Stimulated activated CD4-positive, alpha-beta T cell treated with anti-CD3 and anti-CD28 coated beads, TNF-alpha, amount 100 ng/mL, for 1 hour (primary cell): ENCODE data around the gene ANKRD1.

Source experiments
- DNase-seq, 3 donors: peaks; one replicate each; pipeline ENCODE4 v3.0.0-alpha.2; 2020; ENCODE audit warnings: low read depth in 3 of 3, low spot score in 1 of 3

Gene ANKRD1

DNA sequence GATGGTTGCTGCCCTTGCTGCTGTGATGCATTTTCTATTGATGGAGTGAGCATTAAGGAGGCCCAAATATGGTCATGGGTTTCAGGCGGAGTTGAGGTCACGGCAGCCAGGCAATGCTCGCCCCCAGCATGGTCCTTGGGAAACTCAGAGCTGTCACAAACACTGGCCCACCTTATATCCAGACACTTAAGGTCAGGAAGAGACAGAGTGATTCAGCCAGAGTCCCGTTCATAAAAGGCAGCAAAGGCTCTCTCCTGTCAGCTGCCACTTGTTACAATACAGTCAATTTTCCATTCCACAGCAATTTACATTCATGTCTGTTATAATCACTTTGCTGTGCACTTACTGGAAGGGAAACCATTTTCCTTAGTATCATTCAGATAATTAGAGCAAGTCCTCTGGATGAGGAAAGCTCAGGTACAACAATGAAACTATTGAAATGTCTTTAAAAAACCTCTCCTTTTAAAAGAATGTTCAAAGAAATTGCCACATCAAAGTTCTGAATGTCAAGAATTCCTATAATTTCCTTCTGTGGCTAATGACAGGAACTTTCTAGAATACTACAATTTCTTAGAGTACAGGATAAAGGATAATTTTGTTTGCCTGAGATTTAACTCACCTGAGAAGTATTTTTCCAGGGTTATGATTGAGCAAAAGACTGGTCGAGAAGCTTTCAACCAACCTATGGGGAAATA, 14.8 kb upstream of the ANKRD1 start:
- DNase-seq: no peak

DNA sequence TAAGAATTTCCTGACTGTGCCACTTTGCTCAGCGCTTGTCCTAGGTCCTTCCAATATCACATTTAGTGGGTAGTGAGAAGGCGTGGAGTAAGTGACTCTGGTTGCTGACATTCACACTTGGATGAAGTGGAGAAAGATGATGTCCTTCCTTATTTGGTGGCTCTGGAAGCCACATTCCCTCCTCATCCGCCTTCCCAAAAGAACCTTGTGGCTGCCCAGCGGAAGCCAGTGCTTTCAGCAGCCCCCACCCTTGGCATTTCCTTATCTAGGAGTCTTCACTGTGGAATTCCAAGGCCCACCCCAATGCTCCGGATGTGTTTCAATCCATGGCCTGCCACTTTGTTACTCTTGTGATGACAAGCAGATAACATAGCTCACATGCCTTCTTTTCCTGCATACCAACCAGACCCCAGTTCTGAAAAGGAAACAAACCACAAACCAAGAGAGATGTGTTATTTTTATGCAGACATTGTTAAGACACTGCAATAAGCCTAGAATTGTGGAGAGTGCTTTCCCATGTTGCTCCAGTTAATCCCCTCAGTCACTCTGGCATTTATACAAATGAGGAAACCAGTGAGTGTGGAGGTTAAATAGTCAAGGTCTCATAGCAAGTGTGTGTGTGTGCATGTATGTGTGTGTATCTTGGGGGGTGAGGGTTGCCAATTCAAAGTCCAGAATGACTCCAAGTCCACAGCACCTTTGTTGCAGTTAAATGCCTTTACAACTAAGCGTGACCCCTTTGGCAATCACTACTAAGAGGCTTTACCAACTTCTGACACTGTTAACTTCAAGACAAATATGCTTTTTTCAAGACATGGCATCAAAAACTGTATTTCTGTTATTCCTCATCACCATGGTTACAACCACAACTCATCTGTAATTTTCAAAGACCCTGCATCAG, 10.3 kb upstream of the ANKRD1 start:
- no peak for DNase-seq

DNA sequence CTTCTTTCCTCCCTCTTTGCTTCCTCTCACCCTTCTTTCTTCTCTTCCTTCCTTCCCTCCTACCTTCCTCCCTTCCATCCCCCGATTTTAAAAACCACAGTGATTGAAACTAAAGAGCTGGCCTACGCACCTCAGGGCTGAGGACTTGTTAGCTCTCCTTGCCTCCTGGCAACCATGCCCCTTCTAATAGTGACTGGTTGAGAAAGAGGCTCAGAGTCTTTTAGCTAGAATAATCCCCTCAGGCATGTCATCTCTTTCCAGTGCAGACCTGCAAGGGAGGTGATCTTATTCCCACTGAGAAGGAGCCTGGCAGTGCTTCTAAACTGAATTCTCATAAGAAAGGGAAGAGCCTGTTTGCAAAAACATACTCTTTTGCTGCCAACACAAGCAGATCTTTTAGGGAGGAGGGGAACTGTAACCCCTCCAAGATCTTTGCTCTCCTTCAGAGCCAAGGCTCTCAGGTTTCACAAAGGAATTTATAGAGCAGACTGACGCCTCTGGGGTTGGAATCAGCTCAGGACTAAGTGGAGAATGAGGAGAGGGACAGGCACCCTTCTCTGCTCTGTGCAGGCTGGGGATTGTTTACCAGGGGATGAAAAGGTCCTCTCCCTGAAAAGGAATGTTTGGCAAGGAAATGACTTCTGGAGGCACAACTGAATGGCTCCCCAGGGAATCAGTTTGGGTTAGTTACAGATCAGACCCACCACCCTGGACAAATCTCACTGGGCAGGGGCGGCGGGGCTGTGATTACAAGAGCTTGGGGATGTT, 9.4 kb upstream of the ANKRD1 start:
- DNase-seq: no peak

DNA sequence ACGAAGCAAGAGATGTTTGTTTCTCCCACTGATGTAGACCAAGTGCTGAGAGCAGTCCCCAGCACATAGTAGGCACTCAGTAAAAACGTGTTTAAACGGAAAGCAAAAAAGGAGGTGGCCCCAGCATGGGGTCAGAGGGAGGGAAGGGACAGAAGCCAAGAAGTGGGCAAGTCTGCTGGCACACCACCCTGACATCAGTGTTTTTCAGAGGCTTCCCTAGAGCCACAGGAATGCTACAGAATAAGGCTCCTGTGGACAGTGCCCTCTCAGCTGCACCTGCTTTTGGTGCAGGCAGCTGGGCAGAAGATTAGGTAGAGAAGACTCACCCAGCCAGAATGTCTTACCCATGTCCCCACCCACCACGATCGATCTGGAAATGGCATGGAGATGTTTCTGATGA, 8.3 kb upstream of the ANKRD1 start:
- no peak for DNase-seq

DNA sequence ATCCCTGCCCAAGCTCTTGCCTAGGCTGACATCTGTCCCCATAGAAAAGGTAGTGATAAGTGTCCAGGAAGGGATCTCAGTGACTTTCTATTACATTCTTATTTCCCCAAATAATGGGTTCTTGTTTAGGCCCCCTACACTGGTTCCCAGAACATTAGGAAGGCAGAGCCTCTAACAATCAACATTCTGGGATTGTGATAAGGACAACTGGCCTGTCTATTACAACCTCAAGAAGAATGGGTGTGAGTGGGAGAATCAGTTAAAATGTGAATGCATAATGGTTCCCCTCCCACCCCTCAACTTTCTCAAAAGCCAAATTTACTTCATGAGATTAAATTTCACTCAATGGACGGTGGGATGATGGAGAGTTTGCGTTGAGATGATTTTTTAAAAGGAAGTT, 6.4 kb upstream of the ANKRD1 start:
- DNase-seq: no peak

DNA sequence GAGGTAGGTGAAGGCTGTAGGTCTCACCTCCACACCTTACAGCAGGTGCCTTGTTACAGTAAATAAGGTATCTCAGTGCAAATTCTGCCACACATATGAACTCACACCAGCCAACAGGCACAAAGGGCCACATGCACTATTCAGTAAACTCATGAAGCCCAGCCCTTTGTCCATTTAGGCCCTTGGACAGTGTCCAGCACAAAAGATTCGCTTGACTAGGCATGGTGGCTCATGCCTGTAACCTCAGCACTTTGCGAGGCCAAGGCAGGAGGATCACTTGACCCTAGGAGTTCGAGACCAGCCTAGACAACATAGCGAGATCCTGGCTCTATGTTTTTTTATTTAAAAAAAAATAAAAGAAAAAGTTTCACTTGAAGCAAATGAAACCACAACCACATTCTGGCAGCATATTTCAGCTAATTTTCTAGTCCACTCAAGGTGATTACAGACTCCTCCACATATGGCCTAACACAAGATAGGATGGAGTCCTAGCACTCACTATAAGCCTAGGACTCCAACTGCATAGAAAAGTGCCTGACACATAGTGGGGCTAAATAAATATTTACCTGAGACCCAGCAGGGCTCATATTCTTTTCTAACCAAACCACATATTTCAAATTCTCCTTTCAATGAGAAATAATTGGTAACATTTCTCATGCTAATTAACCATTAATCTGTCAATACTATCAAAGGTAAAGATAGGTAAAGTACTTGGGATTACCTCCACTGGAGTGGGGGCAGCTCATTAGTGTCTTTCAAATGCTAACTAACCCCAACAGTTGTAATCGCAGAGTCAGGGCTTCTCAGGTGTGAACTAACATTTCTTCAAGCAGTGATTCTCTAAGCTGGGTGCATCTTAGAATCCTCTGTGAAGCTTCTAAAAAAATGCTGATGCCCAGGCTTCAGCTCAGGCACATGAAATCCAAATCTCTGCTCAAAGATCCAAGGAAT, 4.5 kb upstream of the ANKRD1 start:
- DNase-seq: no peak

DNA sequence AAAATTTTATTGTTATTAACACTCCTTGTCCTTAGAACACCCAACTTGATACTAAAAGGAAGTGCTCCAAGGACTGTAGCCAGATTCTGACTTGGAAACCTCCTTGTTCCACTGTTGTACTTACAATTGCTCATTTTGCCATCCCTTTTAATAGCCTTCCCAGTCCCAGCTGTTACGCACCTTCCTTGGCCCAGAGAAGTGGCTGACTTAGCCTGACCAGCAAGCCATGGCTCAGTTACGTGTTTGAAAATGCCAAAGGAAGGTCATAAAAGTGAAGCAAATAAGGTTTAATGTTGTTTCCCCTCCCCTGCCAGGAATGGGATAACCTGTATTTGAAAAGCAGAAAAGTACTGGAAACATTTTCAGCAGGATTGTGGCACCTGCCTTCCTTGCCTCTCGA, 3.7 kb upstream of the ANKRD1 start:
- no peak for DNase-seq

DNA sequence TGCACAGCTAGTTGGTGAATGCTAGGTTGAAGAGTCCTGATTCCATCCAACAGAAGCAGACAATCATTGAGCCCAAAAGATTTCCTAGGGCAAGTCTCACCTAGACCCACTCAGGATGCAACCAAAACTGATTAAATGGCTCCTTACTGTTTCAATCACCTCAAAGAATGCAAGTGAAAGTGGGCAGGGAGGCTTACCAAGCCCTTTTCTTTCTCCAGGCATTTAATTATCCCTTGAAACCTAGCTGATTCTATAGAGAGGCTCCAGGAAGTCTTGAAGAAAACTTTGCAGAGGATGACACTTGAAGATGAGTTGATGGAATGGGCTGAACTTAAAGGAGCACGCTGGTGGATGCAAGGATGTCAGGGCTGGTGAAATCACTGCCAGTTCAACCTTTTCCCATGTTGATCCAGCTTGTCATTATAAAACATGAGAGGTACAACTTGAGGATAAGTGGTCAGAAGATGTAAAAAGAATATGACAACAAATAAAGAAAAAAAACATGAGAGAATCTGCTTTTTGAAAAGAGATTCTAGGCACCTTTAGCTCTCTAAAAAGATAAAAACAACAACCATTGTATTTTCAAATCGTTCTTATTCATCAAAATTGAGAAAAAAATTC, 2.3 kb upstream of the ANKRD1 start:
- no peak for DNase-seq

DNA sequence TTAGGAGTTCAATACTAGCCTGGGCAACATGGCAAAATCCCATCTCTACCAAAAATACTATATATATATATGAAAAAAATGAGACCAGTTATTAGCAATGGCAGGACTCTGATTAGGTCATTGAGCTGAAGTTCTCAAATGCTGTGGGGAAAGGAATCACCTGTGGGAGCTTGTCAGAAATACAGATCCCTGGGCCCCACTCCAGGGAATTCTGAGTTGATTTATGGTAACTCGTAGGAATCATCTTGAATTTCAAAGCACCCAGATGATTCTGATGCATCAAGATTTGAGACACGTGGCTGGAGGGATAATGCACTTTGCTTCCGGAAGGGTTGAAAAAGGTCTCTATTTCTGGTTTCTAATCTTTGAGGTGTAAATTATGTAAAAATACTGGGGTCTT, 1.0 kb upstream of the ANKRD1 start:
- no peak for DNase-seq

DNA sequence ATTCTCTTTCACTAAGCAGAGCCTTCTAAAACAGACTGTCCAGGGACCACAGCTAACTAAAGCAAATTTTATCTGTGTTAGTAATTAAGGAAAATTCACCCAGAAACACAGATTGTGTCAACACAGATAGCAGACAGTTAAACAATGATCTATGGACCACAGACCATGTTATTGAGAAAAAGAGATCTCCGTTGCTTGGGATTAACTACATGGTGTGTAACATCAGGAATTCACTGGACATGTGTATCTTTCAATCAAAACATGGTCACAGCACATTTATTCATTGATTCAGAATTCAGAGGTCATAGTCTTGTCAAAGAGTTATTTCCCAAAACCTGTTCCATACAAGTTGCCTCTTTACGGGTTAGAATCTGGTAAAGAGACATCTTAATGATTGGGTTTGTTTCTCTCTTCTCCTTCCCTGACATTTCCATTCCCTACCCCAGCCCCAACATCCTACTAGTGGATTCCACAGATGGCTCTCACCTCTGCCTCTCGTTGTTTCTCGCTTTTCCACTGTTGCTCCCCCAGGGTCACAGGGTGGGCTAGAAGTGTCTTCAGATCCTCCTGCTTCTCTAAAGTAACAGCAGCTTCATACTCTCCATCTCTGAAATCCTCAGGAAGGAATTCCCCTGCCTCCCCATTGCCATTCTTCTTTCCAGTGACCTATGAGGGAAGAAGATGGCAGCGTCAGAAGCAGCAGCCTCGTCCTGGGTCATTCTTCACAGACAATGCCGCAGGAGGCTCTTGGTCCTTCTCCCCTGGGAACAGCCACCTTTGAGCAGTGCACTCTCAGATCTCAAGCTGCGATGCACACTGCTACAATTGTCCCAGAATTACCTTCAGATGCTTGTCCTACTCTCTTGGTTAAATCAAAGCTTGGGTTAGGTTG, 958 bp downstream of the ANKRD1 start:
- no peak for DNase-seq

DNA sequence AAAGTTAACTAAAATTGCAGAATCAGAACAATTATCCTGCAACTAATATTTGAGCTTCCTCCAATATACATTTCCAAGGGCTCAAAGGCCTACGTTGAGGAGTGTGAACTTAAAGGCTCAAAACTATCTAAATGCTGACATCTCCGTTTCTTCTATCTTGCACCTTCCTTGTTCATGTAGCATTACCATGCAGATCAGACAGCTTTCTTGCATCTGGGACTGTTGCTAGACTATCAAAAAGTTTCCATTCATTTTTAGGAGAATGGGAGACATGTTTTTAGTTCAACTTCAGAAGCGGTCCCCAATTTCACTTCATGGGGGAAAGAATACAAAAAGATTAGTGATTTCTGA, 2.9 kb downstream of the ANKRD1 start:
- no peak for DNase-seq

DNA sequence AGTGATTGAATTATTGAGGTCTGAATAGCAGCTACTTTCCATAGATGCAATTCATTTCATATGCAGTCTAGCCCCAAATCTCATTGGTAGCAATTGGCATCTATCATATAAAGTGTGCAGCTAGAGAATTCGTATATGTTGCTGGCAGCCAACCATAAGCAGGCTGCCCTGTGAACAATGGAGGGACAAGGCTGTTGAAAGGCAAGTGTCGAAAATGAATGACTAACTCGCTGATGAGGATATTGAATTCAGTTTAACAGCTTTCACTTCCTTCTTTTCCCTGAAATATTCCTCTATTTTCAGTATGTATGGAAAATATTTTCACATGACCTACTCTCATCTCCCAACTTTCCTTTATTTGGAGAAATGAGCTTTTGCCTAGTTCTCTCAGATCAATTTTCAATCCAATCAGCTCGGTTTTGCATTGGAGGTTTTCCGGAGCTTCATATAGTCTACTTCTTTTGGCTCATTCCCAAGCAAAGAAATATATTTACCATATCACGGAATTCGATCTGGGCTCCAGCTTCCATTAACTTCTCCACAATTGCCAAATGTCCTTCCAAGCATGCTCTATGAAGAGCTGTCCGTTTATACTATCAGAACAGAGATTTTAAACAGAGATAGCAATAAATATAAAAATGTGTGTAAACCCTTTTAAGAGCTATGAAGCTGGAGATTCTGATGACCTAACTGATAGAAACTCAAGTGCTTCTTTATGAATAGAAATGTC, 3.5 kb downstream of the ANKRD1 start:
- no peak for DNase-seq

DNA sequence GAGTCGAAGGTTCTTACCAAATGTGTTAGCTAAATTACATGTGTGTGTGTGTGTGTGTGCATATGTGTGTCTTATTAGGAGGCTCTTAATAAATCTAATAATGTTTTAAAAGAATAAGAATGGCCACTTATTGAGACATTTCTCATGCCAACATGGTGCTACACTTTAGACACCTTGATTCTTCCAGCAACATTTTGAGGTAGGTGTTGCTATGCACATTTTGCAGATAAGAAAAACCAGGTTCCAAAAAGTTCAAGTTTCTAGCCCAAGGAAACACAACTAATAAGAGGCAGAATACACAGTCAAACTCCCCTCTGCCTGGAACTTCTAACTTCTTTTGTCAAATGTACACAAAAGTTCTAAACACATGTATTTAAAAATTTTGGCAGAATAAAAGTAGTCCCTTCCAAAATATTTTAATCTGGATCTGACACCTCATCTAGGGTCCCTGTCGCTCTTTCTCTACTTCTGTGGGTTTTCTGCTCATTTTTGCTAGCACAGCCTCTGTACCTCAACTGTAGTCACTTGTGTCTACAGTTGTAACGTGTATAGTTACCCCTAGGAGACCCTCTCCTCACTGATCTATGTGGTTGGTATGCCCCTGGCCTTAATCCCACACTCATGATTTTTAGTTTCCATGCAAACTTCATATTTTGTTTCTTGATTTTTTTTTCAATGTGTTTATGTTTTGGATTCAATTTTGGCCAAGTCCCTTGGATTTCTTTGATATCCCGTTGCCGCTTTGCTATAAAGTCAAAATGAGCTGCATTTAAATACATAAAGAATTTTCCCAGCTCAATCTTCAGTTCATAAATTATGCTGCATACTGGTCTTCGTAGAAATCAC, 4.3 kb downstream of the ANKRD1 start:
- no peak for DNase-seq

DNA sequence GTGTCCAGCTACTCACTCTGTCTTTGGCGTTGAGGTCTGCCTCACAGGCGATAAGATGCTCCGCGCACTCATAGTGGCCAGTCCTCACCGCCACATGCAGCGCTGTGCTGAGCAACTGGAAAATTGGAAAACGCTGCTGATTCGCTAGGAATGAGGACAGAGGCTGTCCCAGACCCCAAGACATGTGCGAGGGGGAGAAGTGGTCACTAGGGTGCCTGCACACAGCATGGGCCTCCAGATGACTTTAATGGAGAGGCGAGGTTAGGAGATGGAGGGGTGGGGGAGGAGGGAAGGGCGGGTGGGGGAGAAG, 5.2 kb downstream of the ANKRD1 start:
- no peak for DNase-seq

DNA sequence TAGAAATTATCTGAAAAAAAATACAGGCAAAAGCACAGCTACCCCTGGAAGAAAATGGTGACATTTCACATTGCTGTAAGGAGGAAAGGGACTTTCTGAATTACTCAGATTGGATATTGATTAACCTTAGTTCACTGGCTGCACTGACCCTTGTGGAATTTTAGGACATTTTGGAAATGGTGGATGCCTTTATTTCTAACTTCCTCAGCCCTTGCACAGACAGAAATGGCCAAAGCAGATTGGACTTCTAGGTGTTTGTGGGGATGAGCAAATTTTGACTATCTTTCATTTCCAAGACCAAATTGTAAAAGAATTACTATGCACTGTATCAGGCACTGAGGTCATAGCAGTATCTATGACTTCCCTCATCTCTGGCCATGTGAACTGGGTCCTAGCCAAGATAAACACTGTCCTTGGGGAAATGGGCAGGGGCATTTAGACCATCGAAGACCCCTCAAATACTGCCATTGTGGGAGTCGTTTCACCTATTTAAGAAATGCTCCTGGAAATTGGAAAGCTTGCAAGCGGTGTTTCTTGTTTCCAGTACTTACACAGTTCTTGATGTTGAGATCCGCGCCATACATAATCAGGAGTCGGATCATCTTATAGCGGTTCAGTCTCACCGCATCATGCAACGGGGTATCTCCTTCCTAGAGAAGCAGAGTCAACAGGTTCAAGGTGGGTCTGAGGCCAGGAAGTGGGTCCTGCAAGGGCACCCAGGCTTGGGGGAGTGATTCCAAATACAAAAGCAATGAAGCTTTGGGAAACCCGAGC, 5.7 kb downstream of the ANKRD1 start:
- DNase-seq: no peak

DNA sequence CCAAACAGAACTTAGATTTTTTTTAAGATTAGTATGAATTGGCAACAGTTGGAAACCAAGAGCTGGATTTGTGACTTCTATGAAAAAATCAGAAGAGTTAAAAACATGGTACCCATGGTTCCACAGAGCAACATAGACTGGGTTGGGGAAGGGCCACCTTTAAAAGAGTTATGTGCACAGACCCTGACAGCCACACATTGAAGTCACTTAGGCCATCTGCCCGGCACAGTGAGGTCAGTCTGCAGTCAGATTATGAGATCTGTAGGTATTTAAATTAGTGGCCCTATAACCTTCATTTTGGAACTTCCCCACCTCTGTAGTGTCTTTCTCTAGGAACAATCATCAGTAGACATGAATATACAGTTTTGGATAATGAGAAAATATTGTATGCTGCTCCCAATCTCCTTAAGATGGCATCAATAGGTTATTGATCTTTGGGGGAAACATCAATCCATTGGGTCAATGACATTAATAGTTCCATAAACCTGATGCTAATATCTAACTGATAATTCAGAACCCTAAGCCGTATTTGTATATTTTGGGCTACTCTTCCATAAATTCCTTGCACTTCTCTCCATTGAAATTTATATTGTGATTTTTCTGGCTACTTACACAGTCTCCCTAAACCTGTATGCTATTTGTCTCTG, 7.0 kb downstream of the ANKRD1 start:
- DNase-seq: no peak
